AG10803 (cell line): ENCODE data around the gene INHA.

Experiments used
- DNase-seq: peaks from one replicate; pipeline ENCODE4 v3.0.0; 2010; ENCODE audit warnings: low read depth
- H3K4me3 ChIP-seq: 2 replicates; pipeline ENCODE4 v1.5.1; 2011; ENCODE audit warnings: mild to moderate bottlenecking, low read length, control low read depth
- TF ChIP-seq, protein P1 (sequence below): conservative IDR thresholded peaks from 2 replicates; pipeline ENCODE4 v1.5.1; 2011; ENCODE audit warnings: mild to moderate bottlenecking, low read length, control low read depth, inconsistent platforms

The INHA gene

GRCh38 chr2:219570194-219570923 is 1.8 kb upstream of the INHA start:
- peak; percentile 35 for DNase-seq
- H3K4me3 ChIP-seq, result peak overlapping the region; percentile 68
- TF ChIP-seq, protein P1, sequence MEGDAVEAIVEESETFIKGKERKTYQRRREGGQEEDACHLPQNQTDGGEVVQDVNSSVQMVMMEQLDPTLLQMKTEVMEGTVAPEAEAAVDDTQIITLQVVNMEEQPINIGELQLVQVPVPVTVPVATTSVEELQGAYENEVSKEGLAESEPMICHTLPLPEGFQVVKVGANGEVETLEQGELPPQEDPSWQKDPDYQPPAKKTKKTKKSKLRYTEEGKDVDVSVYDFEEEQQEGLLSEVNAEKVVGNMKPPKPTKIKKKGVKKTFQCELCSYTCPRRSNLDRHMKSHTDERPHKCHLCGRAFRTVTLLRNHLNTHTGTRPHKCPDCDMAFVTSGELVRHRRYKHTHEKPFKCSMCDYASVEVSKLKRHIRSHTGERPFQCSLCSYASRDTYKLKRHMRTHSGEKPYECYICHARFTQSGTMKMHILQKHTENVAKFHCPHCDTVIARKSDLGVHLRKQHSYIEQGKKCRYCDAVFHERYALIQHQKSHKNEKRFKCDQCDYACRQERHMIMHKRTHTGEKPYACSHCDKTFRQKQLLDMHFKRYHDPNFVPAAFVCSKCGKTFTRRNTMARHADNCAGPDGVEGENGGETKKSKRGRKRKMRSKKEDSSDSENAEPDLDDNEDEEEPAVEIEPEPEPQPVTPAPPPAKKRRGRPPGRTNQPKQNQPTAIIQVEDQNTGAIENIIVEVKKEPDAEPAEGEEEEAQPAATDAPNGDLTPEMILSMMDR, result no peak

DNA sequence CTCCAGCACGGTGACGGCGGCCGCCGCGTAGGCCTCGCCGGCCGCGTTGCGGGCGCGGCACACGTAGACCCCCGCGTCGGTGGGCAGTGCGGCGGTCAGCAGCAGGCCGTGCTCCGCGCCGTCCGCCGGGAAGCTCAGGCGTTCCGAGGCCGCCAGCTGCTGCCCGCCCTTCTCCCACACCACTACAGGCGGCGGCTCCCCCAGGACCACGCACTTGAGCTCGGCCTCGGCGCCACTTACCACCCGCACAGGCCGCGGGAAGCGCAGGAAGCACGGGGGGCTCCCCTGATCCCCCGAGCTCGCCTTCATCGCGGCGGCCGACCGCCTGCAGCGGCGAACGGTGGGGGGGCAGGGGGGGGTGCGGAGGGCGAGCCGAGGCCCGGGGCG is 1.2 kb upstream of the INHA start:
- TF ChIP-seq, protein P1, result no peak
- peak overlapping the region; percentile 68 for H3K4me3 ChIP-seq
- peak; percentile 32 for DNase-seq

GRCh38 chr2:219571311-219572236 is 536 bp upstream of the INHA start, which contains the start of gene OBSL1:
Gene OBSL1 (minus strand): TSS chr2:219571539. CDS start chr2:219571232, 307 bp downstream.
- DNase-seq, result peak; percentile 77
- peak within 1 kb of the TSS; percentile 68 for H3K4me3 ChIP-seq
- TF ChIP-seq, protein P1, result no peak

- DNase-seq, result no peak
- TF ChIP-seq, protein P1, result no peak
Observed at GRCh38 chr2:219573166-219573565, 1.1 kb downstream of the INHA start.

DNA sequence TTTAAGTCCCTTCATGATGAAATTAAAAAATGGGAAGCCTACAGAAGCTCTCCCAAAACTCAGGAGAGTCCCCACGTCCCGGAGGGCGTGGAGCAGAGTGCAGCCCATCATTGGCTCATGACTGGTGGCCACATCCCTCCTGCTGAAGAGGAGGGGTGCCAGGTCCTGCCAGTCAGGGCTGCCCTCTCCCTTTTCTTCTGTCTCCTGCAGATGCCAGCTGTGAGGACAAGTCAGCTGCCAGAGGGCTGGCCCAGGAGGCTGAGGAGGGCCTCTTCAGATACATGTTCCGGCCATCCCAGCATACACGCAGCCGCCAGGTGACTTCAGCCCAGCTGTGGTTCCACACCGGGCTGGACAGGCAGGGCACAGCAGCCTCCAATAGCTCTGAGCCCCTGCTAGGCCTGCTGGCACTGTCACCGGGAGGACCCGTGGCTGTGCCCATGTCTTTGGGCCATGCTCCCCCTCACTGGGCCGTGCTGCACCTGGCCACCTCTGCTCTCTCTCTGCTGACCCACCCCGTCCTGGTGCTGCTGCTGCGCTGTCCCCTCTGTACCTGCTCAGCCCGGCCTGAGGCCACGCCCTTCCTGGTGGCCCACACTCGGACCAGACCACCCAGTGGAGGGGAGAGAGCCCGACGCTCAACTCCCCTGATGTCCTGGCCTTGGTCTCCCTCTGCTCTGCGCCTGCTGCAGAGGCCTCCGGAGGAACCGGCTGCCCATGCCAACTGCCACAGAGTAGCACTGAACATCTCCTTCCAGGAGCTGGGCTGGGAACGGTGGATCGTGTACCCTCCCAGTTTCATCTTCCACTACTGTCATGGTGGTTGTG is 2.6 kb downstream of the INHA start:
- no peak overlapping the region for H3K4me3 ChIP-seq
- DNase-seq, result no peak
- TF ChIP-seq, protein P1, result no peak

More at GRCh38 chr2:219573166-219573565, 1.1 kb downstream of the INHA start:
- H3K4me3 ChIP-seq, result no peak overlapping the region

DNA sequence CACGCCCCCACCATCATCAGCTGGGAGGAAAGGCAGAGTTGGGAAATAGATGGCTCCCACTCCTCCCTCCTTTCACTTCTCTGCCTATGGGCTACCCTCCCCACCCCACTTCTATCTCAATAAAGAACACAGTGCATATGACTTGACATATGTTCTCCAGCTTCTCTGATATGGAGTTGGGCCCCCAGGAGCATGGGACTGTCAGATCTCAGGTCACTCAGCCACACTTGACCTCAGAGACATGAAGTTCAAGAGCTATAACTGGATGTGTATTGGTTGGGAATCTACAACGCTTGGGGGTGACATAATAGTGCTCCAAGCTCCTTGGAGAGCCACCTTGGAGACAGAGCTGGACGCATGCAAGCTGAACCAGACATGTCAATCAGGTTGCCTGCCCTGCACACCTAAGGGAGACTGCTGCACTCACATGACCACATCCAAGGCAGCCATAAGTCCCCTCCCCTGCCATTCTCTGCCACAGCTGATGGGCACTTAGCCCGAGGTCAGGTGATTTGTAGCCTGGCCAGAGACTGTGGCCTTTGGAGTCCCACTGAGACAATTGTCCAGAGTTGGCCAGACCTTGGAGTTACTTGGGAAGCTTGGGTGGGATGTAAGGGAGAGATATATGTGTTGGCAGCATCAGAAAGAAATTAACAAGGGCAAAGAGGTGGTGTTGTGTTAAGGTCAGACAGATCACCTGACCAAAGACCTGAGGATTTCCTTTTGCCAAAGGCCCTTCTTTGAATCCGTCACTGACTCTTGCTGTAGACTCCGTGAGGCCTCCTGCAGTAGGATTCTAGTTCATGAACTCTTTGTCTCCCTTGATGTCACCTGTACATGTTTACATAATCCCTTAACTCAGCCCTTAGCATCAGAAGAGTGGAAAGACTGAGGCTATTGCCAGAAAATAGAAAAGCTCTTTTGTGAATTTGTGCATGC is 3.7 kb downstream of the INHA start:
- H3K4me3 ChIP-seq, result no peak overlapping the region
- DNase-seq, result no peak
- TF ChIP-seq, protein P1, result no peak
